SK-N-SH (cell line): ENCODE measurements around the gene ZNF516.

Source experiments
- FOXJ3 ChIP-seq: sonication (generic); formaldehyde crosslinking; IDR thresholded peaks from 2 replicates; pipeline ENCODE4 v1.5.1; 2020; ENCODE audit warnings: mild to moderate bottlenecking, missing genetic modification reagents
- MXI1 ChIP-seq: IDR thresholded peaks from 2 replicates; pipeline ENCODE4 v1.6.1; 2012; ENCODE audit warnings: mild to moderate bottlenecking, low read depth, low read length, improper control_type of control experiment

- TF ChIP-seq FOXJ3 (CRISPR knock-in tag) (no peak), MXI1 (no peak)
Measured at GRCh38 chr18:76376668-76377358, 118.2 kb downstream of the ZNF516 start.
